Measurements from ENCODE around the gene YTHDF1.

DNA sequence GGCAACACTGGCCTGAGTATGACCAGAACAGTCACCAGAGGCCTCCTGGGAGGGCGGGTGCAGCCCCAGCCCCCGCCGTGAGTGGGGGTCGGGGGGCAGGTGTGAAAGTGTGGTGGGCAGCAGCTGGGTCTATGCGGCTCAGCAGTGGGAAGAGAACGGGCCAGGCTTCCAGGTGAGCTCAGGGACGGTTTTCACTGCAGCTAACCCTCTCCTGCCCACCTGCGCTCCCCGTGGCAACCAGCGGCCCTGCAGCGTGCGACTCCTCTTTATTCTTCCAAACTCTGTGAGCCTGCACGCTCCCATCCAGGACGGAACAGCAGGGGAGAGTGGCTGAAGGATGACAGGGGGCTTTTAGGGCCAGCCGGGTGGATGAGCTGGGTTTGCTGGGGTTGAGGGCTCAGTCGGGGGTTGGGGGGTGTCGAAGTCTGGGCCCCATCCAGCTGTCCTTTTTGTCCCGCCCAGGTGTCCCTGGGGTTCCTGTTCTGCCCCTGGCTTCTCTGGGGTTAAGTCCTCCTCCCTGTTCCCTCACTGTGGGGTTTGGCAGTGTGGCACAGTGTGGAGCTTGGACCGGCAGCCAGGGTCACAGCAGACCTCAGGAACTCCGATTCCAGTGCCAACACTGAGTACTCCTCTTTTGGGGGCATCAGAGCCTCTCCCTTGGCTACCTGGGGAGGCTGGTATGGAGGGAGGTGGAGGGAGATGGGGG, 18.9 kb upstream of the YTHDF1 start:
- TF ChIP-seq EZH2 (IDR thresholded peaks at IDR 0.05; ENCODE audit: borderline replicate concordance, insufficient read depth, low read depth, low read length, poor library complexity, severe bottlenecking), result no peak
- TF ChIP-seq, protein P1, sequence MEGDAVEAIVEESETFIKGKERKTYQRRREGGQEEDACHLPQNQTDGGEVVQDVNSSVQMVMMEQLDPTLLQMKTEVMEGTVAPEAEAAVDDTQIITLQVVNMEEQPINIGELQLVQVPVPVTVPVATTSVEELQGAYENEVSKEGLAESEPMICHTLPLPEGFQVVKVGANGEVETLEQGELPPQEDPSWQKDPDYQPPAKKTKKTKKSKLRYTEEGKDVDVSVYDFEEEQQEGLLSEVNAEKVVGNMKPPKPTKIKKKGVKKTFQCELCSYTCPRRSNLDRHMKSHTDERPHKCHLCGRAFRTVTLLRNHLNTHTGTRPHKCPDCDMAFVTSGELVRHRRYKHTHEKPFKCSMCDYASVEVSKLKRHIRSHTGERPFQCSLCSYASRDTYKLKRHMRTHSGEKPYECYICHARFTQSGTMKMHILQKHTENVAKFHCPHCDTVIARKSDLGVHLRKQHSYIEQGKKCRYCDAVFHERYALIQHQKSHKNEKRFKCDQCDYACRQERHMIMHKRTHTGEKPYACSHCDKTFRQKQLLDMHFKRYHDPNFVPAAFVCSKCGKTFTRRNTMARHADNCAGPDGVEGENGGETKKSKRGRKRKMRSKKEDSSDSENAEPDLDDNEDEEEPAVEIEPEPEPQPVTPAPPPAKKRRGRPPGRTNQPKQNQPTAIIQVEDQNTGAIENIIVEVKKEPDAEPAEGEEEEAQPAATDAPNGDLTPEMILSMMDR (IDR thresholded peaks at IDR 0.05), result peak; percentile 21
